T-helper 1 cell treated with Interleukin-12 subunit alpha and Interleukin-12 subunit beta and Interleukin-4 antibody, amounts not matched to agents 30 ng/mL and 1 ng/mL, for 36 hours (primary cell): ENCODE results near the gene DR1. TPM values are rescaled to one million over a fixed set of nuclear protein-coding genes. Genes with fewer than 3 reads are reported as not detected.

ENCODE experiments used
- intact Hi-C: fragments of 100-400 bp; cut with micrococcal nuclease; formaldehyde crosslinking; loops from one replicate; pipeline ENCODE4 v1.15.1; 2024
- total RNA-seq: library from RNA; stranded (reverse); gene quantifications from 2 replicates; pipeline ENCODE4 v1.2.3, GENCODE V29; 2022

DR1 gene
- 100 and 105 TPM in 2 replicates for total RNA-seq

DNA sequence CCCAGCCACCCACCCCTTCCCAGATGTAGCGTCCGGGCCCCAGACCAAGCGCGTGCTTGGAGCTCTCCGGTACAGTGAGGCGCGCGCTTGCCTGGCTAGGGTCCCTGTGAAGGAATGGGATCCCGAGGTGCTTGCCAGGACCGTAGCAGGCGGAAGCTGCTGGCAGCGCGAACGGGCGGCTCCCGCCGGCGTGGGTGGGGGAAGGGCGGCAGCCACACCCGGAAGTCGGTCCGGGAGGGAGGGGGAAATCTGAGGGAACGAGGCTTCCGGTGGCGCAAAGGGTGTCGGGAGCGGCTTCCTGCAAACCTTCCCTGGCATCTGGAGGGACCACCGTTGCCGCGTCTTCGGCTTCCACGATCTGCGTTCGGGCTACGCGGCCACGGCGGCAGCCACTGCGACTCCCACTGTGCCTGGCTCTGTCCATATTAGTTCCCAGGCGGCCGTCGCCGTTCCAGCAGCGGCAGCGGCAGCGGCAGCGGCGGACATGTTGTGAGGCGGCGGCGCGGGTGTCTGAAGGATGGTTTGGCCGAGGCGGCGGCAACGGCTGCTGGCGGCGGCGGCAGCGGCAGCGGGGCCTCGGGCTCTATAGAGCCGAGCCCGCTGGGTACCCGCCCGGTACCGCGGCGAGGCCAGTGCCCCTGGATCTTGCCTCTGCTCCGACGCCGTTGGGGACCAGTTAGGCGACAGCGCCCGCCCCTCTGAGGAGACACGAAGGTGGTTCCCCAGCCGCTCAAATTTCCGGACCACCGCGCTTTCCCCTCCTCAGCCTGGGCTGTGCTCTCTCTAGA is at the start of gene DR1:
TSS of gene DR1 (plus strand) at position 275 of the 788 bp plus-strand sequence. CDS start 739 bp downstream, outside the sequence.
- intact Hi-C loops = loop anchor here (1.0 to 10.0 kb wide), 18 partner anchors 8 to 1844 kb away; partner anchors contain the start of genes ABCD3, ALG14, CCDC18 and CDC7

DNA sequence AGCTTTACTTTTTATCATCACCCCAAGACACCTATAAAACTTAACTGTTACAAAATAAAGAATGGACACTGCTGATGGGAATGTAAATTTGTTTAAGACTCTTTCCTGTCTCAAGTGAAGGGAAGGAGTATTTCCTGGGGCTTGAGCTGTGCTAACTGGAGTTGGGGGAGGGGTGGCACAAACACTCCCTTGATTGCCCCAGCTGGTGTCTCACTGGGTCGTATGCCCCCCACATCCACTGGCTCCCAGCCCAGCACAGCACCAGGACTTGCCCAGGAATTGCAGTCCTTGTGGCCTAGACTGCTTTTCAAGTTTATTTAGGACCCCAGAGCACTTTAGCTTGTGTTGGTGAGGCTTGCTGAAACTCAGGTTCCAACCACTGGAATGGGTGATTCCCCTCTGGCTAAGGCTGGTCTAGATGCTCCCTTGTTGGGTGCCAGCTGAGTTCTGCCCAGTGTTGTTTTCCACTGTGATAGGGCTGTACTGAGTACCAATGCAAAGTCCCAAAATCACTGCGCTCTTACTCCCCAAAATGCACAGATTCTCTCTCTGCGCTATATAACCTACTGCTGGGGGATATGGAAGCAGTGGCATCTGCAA is 49.1 kb upstream of the DR1 start:
- intact Hi-C loops = no loop called here

DNA sequence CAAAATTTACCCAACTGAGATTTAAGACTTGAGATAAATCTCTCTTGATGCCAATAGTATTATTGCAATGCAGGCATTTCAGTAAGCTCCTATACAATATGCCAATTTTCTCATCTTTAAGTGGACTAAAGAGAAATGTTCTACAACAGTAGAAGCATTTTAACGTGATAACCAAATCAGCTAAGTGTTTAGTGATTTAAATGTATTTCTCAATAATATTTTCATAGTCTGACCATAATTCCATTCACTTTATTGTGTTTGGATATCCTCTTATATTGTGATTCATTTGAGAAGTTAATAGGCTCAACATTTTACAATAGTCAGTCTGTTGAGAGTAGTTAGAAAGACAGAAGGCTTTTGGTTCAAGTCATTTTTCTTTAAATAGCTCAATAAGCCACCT is 44.6 kb upstream of the DR1 start:
- intact Hi-C loops = loop anchor here (5.0 kb wide), 1 partner anchor 136 kb away; no protein-coding TSS in a partner anchor

DNA sequence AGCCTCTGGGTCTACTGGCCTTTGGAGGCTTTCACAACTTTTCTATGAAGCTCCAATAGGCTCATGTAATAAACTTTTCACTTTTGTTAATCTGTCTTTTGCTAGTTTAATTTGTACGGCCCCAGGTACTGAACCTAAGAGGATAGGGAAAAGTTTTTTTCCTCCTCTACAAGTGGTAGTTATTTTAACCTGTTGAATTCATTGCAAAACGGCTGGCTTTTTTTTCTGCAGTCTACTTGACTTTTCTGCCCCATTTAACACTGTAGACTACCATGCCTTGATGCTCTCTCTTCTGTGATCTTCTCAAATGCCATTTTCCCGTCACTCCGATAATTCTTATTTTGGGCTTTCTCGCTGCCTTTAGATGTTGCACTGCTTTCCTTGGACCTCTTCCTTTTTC is 43.6 kb upstream of the DR1 start:
- intact Hi-C loops = loop anchor here (5.0 kb wide), 1 partner anchor 135 kb away; no protein-coding TSS in a partner anchor

DNA sequence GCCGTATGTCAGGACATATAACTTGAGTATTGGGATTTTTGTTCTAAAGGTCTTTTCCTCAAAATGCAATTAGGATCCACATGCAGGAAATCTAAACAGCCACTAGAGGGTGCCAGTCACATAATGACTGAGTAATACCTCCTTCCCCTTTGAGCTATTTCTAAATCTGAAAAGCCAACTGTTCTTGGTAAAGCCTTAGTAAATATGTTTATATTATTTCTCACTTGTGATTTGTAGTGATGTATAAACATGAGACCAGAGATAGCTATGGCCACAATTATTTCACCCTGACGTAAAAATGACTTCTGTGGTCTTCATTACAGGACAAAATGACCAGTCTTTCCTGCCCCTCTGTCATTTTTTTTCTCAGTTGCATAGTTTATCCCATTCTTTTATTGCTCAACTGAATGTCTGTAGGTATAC is 41.0 kb upstream of the DR1 start:
- intact Hi-C loops = loop anchor here (1.0 to 5.0 kb wide), 7 partner anchors 41 to 540 kb away; partner anchors contain the start of gene DR1

DNA sequence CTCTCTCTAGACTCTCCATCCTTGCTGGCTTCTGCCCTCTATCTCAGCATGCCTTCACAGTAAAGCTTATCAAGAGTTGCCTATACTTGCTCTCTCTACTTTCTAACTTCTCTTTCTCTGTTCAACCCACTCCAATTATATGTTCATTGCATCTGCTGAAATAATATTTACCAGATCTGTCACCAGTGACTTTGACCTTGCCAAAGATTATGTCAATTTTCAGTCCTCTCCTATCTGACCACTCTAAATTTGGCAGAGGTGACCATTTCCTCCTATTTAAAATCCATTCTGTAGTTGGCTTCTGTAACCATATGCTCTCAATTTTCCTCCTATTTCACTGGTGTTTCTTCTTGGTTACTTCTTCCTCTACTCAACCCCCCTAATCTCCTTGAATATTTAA is 38.8 kb upstream of the DR1 start:
- intact Hi-C loops = no loop called here

DNA sequence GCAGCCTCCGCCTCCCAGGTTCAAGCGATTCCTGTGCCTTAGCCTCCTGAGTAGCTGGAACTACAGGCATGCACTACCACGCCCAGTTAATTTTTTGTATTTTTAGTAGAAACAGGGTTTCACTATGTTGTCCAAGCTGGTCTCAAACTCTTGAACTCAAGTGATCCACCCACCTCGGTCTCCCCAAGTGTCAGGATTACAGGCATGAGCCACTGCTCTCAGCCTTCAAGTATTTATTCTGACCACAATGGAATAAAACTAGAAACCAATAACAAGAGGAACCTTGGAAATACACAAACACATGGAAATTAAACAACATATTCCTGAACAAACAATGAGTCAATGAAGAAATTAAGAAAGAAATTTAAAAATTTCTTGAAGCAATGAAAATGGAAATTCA is 32.7 kb upstream of the DR1 start:
- intact Hi-C loops = no loop called here

DNA sequence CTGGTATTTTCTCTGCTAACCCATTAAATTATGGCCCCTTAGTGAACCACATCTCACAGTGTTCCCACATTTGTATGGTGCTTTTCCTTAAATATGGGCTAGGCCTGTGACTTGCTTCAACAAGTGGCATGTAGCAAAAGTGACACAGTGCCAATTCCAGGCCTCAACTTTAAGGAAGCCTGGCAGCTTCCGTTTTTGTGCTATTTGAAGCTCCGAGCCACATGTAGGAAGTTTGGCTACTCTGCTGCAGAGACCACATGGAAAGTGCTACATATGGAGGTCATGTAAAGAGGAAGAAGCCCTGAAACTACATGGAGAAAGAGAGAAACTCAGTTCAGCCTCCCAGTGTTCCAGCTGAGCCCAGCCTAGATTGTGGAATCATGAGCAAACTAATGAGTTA is 28.5 kb upstream of the DR1 start:
- intact Hi-C loops = no loop called here

DNA sequence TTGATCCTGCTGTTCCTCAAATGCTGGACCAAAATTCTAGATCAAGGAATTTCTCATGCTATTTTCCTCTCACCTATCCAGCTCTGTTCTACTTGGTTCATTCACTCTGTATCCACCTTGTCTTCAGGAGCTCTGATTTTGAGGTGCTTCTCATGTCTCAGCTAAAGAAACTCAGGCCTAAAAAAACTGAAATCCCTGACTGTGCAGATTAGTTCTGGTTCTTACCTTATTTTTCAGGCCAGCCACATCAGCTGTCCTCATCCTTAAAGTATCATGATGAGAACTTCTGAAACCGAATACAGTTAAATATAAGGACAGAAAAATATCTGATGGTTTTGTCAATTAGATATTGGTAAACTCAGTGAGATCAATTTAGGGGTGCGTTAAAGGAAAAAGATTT is 27.8 kb upstream of the DR1 start:
- intact Hi-C loops = no loop called here

DNA sequence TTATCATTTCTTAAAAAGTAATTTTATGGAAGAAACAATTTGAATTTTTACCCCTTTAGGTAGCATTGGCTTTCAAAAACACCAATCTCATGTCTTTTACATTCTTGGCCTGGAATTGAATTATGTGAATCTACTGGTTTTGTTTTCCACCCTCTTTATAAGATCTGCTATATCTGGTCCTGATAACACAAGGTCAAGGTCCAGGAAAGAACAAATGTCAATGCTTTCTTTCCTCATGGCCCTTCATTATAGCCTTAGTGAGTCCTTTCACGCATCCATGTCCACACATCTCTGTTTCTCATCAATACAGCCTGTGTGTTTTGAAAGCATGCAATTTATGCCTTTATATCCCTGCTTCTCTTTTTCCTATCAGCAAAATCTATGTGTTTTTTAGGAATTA is 24.0 kb upstream of the DR1 start:
- intact Hi-C loops = no loop called here

DNA sequence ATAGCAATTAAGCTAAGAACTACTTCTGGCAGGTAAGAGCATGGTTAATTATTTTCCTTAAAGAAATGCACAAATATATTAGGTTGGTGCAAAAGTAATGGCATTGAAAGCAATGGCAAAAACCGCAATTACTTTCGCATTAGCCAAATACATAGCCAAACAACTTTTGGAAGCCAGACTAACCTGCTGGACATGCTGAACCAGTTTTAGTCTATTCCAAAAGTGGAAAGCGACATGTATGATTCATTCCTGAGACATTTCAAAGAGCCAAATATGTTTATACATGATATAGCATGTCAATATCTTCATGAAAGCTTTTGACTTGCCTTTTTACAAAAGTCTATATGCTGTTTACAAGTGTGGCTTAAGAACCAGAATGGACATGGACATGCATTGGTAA is 23.4 kb upstream of the DR1 start:
- intact Hi-C loops = no loop called here

DNA sequence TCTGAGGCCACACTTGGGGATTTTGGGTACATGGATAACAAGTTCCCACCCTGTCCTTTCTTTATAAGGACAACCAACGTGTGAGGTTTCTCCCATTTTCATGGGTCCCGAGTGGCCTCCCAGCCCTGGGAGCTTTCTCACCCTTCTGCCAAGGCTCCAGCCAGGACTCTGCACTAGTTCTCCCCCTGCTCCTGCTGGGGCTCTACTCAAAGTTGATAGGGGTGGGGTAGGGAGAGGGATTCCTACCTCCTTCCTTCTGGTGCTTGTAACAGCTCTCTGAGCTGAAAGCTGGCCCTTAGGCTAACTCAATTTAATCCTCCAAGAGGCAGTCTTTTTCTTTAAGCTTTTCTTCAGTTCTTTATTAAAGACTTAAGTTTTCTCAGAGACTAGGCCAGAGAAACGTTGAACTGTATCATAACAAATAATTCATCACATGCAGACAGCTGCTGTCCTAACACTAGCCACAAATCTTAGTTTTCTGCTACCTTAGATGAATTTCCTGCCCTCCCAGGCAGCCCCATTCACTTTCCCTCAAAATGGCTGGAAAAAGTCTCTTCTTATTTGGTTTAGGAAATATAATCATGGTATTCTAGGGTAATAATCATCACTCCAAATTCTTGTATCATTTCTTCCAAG is 22.4 kb upstream of the DR1 start:
- intact Hi-C loops = no loop called here

DNA sequence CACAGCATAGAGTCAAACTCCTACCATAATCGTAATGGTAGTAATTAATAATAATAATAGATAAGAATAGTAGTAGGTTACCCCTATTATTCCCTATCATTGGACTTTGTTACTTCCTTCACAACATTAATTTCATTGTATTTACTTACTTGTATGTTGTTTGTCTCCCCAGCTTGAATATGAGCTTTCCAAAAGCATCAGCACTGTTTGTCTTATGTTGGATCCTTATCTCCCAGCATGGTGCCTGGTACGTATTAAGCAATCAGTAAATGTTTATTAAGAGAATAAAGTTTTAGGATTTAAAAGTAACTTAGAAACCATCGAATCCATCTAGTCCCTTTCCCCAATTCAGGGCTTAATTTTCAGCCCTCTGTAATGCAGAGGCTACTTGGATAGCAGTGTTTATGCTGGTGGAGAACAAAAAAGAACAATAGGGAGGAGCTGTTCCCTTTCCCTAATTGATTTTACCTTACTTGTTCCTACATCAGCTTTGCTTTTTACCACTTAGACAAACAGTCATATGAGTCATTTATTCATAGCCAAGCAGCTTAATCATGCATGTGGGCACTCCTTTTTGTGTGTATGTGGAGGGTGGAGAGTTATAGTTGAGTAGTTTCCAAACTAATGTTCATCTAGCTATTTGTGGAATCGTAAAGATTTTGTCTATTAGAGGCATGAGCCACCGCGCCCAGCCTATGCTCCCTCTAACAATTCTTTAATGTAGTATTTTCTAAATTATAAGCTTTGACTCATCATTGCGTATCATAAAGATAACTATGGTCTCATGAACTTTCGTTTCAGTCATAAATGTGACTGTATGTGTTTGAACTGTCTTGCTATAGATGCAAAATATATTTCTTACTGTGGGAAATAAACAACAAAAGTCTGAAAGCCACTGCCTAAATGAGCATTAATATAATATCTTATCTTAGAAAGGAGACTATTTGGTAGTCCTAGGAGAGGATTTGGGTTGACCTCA is 20.9 kb upstream of the DR1 start:
- intact Hi-C loops = no loop called here

DNA sequence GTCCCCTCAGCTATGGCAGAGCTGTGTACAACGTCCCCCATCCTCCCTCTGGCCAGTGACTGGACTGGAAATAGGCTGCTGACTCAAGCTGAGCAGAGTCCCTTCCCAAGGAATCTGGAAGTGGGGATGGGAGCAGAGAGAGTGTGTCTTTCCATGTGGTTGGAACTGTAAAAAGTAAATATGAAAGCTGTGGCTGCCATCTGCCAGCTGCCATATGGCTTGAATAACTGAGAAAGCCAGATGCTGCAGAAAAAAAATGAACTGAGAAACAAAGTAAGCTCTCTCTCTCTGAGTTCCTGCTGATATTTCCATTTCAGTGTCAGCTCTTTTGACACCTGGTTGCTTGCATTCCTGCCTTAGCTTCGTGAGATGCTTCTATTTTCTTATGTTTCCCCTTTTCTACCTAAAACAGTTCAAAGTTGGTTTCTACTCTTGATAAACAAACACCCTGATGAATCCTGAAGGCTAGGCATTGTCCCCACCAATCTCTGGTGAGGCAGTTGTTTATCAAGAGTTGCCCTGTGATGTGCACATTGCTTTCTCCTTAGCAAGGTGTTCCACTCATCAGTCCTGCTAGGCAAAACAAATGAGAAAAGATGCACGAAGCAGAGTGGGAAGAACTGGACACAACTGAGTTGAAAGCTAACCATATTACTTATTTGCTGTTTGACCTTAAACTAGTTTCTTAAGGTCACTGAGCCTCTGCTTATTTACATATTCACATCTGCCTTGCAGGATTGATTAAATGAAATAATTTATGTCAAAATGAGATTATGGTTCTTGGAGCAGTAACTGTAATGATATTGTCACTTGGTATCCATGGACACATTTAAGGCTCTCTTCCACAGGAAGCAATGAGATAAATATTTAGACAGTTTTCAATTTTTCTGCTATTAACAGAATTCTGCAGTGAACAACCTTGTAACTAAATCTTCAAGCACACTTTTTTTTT is 16.6 kb upstream of the DR1 start:
- intact Hi-C loops = no loop called here

DNA sequence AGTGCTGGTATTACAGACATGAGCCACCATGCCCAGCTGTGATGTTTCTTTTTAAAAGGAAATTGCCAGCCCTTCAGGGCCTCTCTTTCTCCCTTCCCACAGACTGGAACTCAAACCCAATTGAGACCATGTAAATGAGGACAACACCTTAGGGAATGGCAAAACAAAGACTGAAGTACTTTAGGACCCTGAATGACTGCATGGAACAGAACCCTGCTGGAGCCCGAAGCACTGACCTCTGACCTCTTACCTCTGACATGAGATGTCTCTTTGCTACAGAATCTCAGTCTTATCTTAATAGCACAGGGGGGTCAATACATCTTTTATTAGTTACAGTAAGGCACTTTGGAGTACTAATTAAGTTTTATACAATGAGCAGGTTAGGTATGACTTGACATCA is 15.5 kb upstream of the DR1 start:
- intact Hi-C loops = no loop called here

DNA sequence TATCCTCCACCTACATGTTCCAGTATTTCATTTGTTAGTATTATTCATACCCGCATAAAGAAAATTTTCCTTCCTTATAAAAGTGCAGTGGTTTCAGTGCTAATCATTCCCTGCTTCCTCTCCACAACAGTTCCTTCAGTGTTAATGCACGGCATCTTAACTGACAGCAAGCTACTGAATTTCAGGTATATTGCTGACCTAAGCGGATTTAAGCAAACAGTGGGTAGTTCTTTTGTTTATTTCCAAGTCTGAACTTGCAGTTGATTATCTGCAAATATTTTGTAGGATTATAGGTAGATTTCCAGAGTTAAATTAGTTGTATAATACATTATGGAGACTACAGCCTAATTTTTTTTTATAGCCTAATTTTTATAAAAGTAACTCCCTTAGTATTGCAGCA is 15.1 kb upstream of the DR1 start:
- intact Hi-C loops = no loop called here

DNA sequence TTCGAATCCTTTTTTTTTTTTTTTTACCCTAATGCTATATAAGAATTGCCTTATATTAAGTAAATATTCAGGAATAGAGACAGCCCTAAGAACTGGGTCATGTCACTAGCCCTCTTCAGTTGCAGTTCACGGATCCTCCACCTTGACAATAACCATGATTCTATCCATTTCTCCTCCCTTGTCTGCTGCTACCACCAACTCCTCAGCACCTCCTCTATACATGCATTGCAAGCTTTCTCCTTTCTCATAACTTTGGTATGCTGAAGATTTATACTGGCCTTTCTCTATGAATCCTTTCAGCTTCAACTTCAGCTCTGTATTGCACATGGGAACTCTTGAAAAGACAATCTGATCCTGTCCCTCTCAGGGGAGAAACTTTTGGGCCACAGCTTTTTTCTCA is 14.3 kb upstream of the DR1 start:
- intact Hi-C loops = no loop called here

DNA sequence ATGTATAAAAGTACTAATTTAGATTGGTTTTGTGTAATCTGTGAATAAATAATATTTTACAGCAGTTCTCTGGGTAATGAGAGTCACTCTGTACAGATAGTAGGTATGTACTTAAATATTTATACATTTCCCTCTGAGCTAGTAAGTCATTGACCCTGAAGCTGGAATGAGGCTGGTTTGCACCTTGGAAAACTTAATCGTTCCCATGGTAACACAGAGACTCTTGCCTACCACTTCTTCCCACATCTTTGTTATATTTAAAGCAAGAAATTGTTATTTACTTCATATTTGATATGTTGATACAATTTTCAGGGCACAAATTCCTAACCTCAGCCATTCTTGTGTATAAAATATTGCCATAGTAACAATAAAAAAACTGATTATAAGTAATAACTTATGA is 13.3 kb upstream of the DR1 start:
- intact Hi-C loops = no loop called here

DNA sequence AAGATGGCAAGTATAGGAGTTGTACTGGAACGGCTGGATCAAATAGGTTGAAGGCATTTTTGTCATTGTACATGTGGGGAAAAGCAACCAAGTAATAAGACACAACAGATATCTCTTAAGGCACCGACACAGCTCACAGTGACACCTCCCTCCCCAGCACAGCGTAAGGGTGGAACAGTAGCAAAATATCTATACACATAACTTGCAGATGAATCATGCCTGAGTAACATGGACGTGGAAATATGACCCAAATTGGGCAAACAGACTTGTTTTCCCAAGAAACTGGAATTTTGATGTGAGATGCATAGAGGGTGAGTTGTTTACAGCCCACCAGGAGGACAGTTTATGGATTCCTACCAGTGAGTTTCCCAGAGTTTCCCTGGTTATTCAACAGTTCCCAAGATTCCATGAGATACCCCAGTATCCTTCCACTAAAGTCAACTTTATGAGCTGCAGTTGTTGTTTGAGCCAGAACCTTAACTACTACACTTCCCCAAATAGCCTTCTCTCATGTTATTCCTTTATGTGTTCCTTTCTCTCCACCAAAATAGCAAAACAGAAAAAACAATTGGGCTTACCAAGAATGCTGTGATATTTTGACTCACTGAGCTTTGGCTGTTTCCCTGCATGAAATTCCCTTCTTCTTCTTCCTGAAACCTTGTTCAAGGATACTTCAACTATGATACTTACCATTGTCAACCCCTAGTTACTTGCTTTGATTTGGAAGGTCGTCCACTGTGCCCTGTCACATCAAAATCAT is 7.1 kb upstream of the DR1 start:
- intact Hi-C loops = no loop called here
